ENCODE data around the gene AUP1. TPM values are rescaled to one million over a fixed set of nuclear protein-coding genes. Genes with fewer than 3 reads are reported as not detected.

Gene AUP1
- total RNA-seq, 4 donors from 2014 or later = 111 to 170 (median 145) TPM

DNA sequence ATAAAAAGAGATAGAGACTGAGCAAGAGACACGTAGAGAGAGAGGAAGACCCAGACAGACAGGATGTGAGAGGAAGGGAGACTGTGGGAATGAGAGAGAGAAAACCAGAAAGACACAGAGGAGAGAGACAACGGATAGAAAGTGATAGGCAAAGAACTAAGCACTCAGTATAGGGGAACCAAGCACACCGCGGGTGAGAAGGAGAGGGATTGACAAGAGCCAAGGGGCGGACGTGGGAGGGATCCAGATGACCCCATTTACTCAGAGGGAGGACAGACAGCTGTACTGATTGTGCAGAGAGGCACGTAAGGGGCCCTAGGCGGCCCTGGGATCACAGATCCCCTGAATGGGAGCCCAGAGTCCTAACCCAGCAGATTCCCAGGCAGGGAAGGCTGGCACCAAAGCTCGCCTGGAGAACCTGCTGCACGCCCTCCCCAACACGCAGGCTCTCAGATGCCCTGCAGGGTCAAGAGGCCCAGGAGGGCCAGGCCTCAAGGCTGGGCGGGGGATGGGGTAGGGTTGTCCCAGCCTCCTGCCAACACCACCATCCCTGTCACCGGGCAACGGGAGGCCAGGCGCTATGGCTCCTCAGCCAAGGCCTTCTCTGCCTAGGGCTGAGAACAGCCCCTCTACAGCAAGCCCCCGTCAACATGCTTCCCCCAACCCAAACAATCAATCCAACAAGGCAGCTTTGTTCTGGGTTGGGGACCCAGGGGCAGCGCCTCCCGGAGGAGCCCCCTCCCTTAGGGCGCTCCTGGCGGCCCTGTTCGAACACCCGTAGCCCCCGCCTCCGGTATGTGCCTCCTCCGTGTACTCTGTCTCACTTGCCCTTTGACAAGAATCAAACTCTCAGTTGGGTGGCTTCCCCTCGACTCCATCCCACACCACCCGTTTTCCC, 23.7 kb upstream of the AUP1 start:
- H3K9me3 ChIP-seq = no peaks in the 10 kb centered on the region
- WGBS = 60% methylated on average over 24 of the region's 27 CpGs
- H3K4me3 ChIP-seq = peak overlapping the region; percentile 56
- TF ChIP-seq, protein P1, sequence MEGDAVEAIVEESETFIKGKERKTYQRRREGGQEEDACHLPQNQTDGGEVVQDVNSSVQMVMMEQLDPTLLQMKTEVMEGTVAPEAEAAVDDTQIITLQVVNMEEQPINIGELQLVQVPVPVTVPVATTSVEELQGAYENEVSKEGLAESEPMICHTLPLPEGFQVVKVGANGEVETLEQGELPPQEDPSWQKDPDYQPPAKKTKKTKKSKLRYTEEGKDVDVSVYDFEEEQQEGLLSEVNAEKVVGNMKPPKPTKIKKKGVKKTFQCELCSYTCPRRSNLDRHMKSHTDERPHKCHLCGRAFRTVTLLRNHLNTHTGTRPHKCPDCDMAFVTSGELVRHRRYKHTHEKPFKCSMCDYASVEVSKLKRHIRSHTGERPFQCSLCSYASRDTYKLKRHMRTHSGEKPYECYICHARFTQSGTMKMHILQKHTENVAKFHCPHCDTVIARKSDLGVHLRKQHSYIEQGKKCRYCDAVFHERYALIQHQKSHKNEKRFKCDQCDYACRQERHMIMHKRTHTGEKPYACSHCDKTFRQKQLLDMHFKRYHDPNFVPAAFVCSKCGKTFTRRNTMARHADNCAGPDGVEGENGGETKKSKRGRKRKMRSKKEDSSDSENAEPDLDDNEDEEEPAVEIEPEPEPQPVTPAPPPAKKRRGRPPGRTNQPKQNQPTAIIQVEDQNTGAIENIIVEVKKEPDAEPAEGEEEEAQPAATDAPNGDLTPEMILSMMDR (IDR thresholded peaks at IDR 0.05) = no peak
- TF ChIP-seq POLR2AphosphoS5 (IDR thresholded peaks at IDR 0.05) (no peak), EP300 (IDR thresholded peaks at IDR 0.05) (no peak), POLR2A (IDR thresholded peaks at IDR 0.05) (no peak)
- no peak for DNase-seq (ENCODE audit: low spot score in 2 of 2)
- peaks cover 38% of the 10 kb centered on the region for H3K4me1 ChIP-seq
- H3K27me3 ChIP-seq = peaks cover 18% of the 10 kb centered on the region
- H3K27ac ChIP-seq = no peak overlapping the region
- no peaks in the 10 kb centered on the region for H3K36me3 ChIP-seq

DNA sequence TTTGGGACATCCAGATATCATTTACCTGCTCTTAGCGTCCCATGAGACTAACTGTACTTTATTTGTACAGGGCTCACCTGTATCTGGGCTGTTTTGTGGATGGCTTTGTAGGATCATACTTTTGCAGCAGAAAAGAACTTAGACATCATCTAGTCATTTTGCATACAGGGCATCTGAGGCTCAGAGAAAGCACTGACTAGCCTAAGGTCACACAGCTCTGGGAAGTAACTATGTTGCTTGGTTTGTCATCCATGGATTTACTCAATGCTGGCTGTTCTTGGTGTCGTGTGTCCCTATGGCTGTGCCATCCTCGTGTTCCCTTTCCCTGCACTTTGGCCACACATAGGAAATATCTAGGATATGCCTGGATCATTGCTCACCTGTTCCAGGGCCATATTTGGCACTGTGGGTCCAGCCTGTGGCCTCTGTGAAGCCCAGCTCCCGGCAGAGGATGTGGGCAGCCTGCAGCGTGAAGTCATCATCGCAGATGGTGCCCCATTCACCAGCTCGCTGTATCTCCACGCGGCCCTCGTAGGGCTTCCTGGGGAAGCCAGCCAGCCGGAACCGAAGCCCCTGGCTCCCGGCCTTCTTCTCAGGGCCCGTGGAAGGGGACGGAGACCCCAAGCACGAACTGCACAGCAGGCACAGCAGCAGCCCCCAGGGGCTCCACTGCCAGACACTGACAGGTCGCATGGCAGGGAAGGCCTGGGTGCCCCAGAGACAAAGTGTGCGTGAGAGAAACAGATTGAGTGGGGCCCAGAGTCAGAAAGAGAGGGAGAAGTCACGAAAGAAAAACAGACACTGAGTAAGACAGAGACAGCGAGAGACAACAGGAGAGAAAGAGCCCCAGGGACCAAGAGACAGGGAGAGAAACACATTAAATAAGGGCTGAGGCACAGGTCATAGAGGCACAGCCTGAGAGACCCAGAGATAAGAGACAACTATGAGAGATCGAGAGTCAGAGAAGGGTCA, 22.7 kb upstream of the AUP1 start:
- Histone ChIP-seq H3K4me1 (peaks cover 39% of the 10 kb centered on the region), H3K27ac (no peak overlapping the region), H3K9me3 (no peaks in the 10 kb centered on the region), H3K4me3 (no peak overlapping the region), H3K36me3 (no peaks in the 10 kb centered on the region), H3K27me3 (peaks cover 18% of the 10 kb centered on the region)
- WGBS = 84% methylated on average over 10 of the region's 21 CpGs
- no peak for DNase-seq (ENCODE audit: low spot score in 2 of 2)
- TF ChIP-seq POLR2A (IDR thresholded peaks at IDR 0.05) (no peak), POLR2AphosphoS5 (IDR thresholded peaks at IDR 0.05) (no peak), EP300 (IDR thresholded peaks at IDR 0.05) (no peak)
- TF ChIP-seq, protein P1 (IDR thresholded peaks at IDR 0.05) = no peak

DNA sequence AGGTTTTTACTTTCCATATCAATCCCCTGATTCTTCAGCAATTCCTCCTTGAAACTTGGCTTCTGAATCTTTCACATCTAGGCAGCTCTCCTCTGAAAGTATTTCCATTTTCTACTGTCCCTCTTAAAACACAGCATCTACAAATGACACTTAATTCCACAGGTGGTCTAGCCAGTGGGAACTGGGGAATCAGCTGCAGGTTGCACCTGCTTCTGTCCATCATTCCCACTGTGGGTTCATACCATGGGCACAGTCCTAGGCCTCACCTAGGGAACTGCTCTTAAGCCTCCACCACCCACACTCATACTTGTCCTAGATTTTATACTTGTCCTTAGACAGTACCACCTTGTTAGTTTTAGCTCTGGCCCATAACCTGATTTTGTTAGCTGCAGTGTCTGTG, 22.0 kb upstream of the AUP1 start:
- Histone ChIP-seq H3K27ac (no peak overlapping the region), H3K9me3 (no peaks in the 10 kb centered on the region), H3K4me1 (peaks cover 39% of the 10 kb centered on the region), H3K27me3 (peaks cover 18% of the 10 kb centered on the region), H3K36me3 (no peaks in the 10 kb centered on the region), H3K4me3 (no peak overlapping the region)
- TF ChIP-seq POLR2AphosphoS5 (IDR thresholded peaks at IDR 0.05) (no peak), EP300 (IDR thresholded peaks at IDR 0.05) (no peak), POLR2A (IDR thresholded peaks at IDR 0.05) (no peak)
- TF ChIP-seq, protein P1 (IDR thresholded peaks at IDR 0.05) = no peak
- DNase-seq (ENCODE audit: low spot score in 2 of 2) = no peak

DNA sequence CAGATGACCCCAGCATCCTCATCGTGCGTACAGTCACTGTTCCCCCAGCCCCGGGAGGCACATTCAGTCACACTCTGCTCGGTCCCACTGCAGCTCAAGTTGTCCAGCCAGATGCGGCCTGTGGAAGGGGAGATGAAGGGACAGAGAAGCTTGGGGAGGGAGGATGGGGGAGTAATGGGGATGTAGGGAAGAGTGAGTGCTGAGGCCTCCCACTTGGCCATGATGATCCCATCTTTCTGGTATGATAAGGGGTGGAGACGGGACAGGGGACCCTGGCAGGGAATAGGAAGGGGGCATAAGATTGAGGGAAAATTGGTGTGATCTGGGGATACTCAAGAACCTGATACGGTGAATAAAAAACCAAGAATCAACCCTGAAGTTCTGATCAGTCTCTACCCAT, 20.7 kb upstream of the AUP1 start:
- 90% methylated on average over 7 of the region's 7 CpGs for WGBS
- H3K4me3 ChIP-seq = no peak overlapping the region
- DNase-seq (ENCODE audit: low spot score in 2 of 2) = no peak
- TF ChIP-seq, protein P1 (IDR thresholded peaks at IDR 0.05) = no peak
- TF ChIP-seq EP300 (IDR thresholded peaks at IDR 0.05) (no peak), POLR2AphosphoS5 (IDR thresholded peaks at IDR 0.05) (no peak), POLR2A (IDR thresholded peaks at IDR 0.05) (no peak)
- no peaks in the 10 kb centered on the region for H3K9me3 ChIP-seq
- H3K36me3 ChIP-seq = no peaks in the 10 kb centered on the region
- no peak overlapping the region for H3K27ac ChIP-seq
- H3K4me1 ChIP-seq = peaks cover 36% of the 10 kb centered on the region
- H3K27me3 ChIP-seq = peaks cover 17% of the 10 kb centered on the region
